Osteoblast (primary cell): Measurements from ENCODE around the gene ICOS. TPM values are rescaled to one million over a fixed set of nuclear protein-coding genes. Genes with fewer than 3 reads are reported as not detected.

ENCODE experiments used
- DNase-seq: peaks from one replicate; pipeline ENCODE4 v3.0.0; 2011; ENCODE audit warnings: low spot score, mixed read lengths; ENCODE audit not compliant: insufficient read length; ENCODE audit errors: missing footprints
- H2AFZ ChIP-seq: 2 replicates; pipeline ENCODE4 v1.6.0; 2011; ENCODE audit warnings: mild to moderate bottlenecking, low read length
- H3K27ac ChIP-seq: 2 replicates; pipeline ENCODE4 v1.5.1; 2011; ENCODE audit warnings: mild to moderate bottlenecking, low read depth, low read length, moderate library complexity
- H3K27me3 ChIP-seq: 2 replicates; pipeline ENCODE4 v1.6.0; 2012; ENCODE audit warnings: mild to moderate bottlenecking, control low read depth, inconsistent platforms, low read length, moderate library complexity; ENCODE audit not compliant: insufficient read depth
- H3K36me3 ChIP-seq: 2 replicates; pipeline ENCODE4 v1.5.1; 2011; ENCODE audit warnings: mild to moderate bottlenecking, low read length, control low read depth, moderate library complexity; ENCODE audit not compliant: insufficient read depth
- H3K4me1 ChIP-seq: 2 replicates; pipeline ENCODE4 v1.5.1; 2011; ENCODE audit warnings: mild to moderate bottlenecking, low read length, control low read depth, moderate library complexity; ENCODE audit not compliant: insufficient read depth
- H3K4me2 ChIP-seq: 2 replicates; pipeline ENCODE4 v1.6.0; 2011; ENCODE audit warnings: mild to moderate bottlenecking, low read length; ENCODE audit not compliant: insufficient read depth
- H3K4me3 ChIP-seq: fragments of 200-600 bp; sonication (generic); 3 replicates; pipeline ENCODE4 v1.5.1; 2012; ENCODE audit warnings: mild to moderate bottlenecking, low read length, inconsistent platforms; ENCODE audit not compliant: insufficient read depth
- H3K79me2 ChIP-seq: 2 replicates; pipeline ENCODE4 v1.6.0; 2012; ENCODE audit warnings: mild to moderate bottlenecking, low read length, control low read depth, inconsistent platforms; ENCODE audit not compliant: insufficient read depth
- H3K9me3 ChIP-seq: 2 replicates; pipeline ENCODE4 v1.5.1; 2011; ENCODE audit warnings: low read depth, low read length, control low read depth
- H4K20me1 ChIP-seq: 2 replicates; pipeline ENCODE4 v1.6.0; 2012; ENCODE audit warnings: mild to moderate bottlenecking, low read length, control low read depth; ENCODE audit not compliant: insufficient read depth
- CTCF ChIP-seq: IDR thresholded peaks from 2 replicates; pipeline ENCODE4 v1.5.1; 2011; ENCODE audit warnings: mild to moderate bottlenecking, low read depth, low read length, moderate library complexity; ENCODE audit errors: extremely low read depth
- total RNA-seq: library from RNA; depleted of rRNA; stranded (reverse); fragments of >200 nt; gene quantifications from 2 replicates; pipeline ENCODE4 v1.2.3, GENCODE V29; 2012

Gene ICOS
- total RNA-seq, 1 donor = not detected

GRCh38 chr2:203908797-203909185 lies 27.8 kb upstream of the ICOS start:
- Histone ChIP-seq H3K79me2 (no peaks in the 10 kb centered on the region), H3K4me1 (peaks cover 24% of the 10 kb centered on the region), H2AFZ (peak overlapping the region; percentile 80), H3K36me3 (no peaks in the 10 kb centered on the region), H3K9me3 (no peaks in the 10 kb centered on the region), H3K4me2 (peak overlapping the region; percentile 91), H4K20me1 (no peaks in the 10 kb centered on the region), H3K27me3 (no peaks in the 10 kb centered on the region), H3K27ac (peak overlapping the region; percentile 77), H3K4me3 (peak overlapping the region; percentile 64)
- no peak for DNase-seq
- no peak for TF ChIP-seq CTCF

- Histone ChIP-seq H3K4me2 (peak overlapping the region; percentile 91), H3K4me1 (peaks cover 31% of the 10 kb centered on the region), H3K27me3 (no peaks in the 10 kb centered on the region), H2AFZ (peak overlapping the region; percentile 92), H3K9me3 (no peaks in the 10 kb centered on the region), H3K36me3 (no peaks in the 10 kb centered on the region), H3K4me3 (peak overlapping the region; percentile 64), H3K27ac (peak overlapping the region; percentile 77), H3K79me2 (no peaks in the 10 kb centered on the region), H4K20me1 (no peaks in the 10 kb centered on the region)
- TF ChIP-seq CTCF = peak; percentile 94
- DNase-seq = peak; percentile 85
Observed at GRCh38 chr2:203909261-203909967, 27.1 kb upstream of the ICOS start.

- peak overlapping the region; percentile 91 for H3K4me2 ChIP-seq
- H4K20me1 ChIP-seq = no peaks in the 10 kb centered on the region
- H3K27ac ChIP-seq = peak overlapping the region; percentile 77
- no peaks in the 10 kb centered on the region for H3K36me3 ChIP-seq
- H3K79me2 ChIP-seq = no peaks in the 10 kb centered on the region
- TF ChIP-seq CTCF = no peak
- no peaks in the 10 kb centered on the region for H3K27me3 ChIP-seq
- peaks cover 34% of the 10 kb centered on the region for H3K4me1 ChIP-seq
- H3K9me3 ChIP-seq = no peaks in the 10 kb centered on the region
- DNase-seq = peak; percentile 73
- H2AFZ ChIP-seq = peak overlapping the region; percentile 92
- H3K4me3 ChIP-seq = peak overlapping the region; percentile 64
Observed at GRCh38 chr2:203909974-203910373, 26.6 kb upstream of the ICOS start.

- Histone ChIP-seq H3K36me3 (no peaks in the 10 kb centered on the region), H3K4me3 (peak overlapping the region; percentile 60), H3K27ac (no peak overlapping the region), H4K20me1 (no peaks in the 10 kb centered on the region), H3K79me2 (no peaks in the 10 kb centered on the region), H3K27me3 (no peaks in the 10 kb centered on the region), H3K4me2 (peak overlapping the region; percentile 86), H3K9me3 (no peaks in the 10 kb centered on the region), H3K4me1 (peaks cover 26% of the 10 kb centered on the region), H2AFZ (peak overlapping the region; percentile 80)
- DNase-seq = peak; percentile 76
- TF ChIP-seq CTCF = no peak
Observed at GRCh38 chr2:203913947-203914346, 22.6 kb upstream of the ICOS start.
